Mucosa of stomach (tissue), 1 donor: ENCODE results near the gene NDUFA12.

Experiments used
- H3K27me3 ChIP-seq: one replicate; pipeline ENCODE4 v1.7.0; 2013; ENCODE audit warnings: mild to moderate bottlenecking, low read length; ENCODE audit not compliant: control insufficient read depth, insufficient read depth
- H3K36me3 ChIP-seq: one replicate; pipeline ENCODE4 v1.7.0; 2013; ENCODE audit warnings: low read length; ENCODE audit not compliant: control insufficient read depth, insufficient read depth
- H3K4me1 ChIP-seq: one replicate; pipeline ENCODE4 v1.7.0; 2013; ENCODE audit warnings: mild to moderate bottlenecking, low read length; ENCODE audit not compliant: control insufficient read depth, insufficient read depth
- H3K4me3 ChIP-seq: one replicate; pipeline ENCODE4 v1.7.0; 2013; ENCODE audit warnings: low read length
- H3K9ac ChIP-seq: one replicate; pipeline ENCODE4 v1.7.0; 2013; ENCODE audit warnings: mild to moderate bottlenecking, low read length, moderate library complexity
- H3K9me3 ChIP-seq: one replicate; pipeline ENCODE4 v1.7.0; 2013; ENCODE audit warnings: mild to moderate bottlenecking, low read length, moderate library complexity; ENCODE audit not compliant: control insufficient read depth
- donor health status: Pancreatic carcinoma.

Gene NDUFA12

GRCh38 chr12:94925729-94926128 lies 77.8 kb downstream of the NDUFA12 start:
- H3K27me3 ChIP-seq: no peaks in the 10 kb centered on the region
- H3K4me1 ChIP-seq: peaks cover 7% of the 10 kb centered on the region
- H3K4me3 ChIP-seq: no peak overlapping the region
- H3K36me3 ChIP-seq: no peaks in the 10 kb centered on the region
- H3K9me3 ChIP-seq: no peaks in the 10 kb centered on the region
- H3K9ac ChIP-seq: no peak overlapping the region

GRCh38 chr12:94925206-94925605 lies 78.3 kb downstream of the NDUFA12 start:
- no peak overlapping the region for H3K9ac ChIP-seq
- no peak overlapping the region for H3K4me3 ChIP-seq
- H3K4me1 ChIP-seq: peaks cover 4% of the 10 kb centered on the region
- no peaks in the 10 kb centered on the region for H3K36me3 ChIP-seq
- H3K9me3 ChIP-seq: no peaks in the 10 kb centered on the region
- no peaks in the 10 kb centered on the region for H3K27me3 ChIP-seq

GRCh38 chr12:94922561-94922960 lies 80.9 kb downstream of the NDUFA12 start:
- H3K9me3 ChIP-seq: no peaks in the 10 kb centered on the region

More at GRCh38 chr12:94922561-94922960, 80.9 kb downstream of the NDUFA12 start:
- H3K9ac ChIP-seq: no peak overlapping the region
- H3K36me3 ChIP-seq: no peaks in the 10 kb centered on the region
- H3K4me1 ChIP-seq: no peaks in the 10 kb centered on the region
- H3K27me3 ChIP-seq: no peaks in the 10 kb centered on the region
- no peak overlapping the region for H3K4me3 ChIP-seq
